ENCODE measurements around the gene GLI3.
A peak's percentile ranks its signal among the peaks of the same experiment; 100 is the strongest.

Gene GLI3

DNA sequence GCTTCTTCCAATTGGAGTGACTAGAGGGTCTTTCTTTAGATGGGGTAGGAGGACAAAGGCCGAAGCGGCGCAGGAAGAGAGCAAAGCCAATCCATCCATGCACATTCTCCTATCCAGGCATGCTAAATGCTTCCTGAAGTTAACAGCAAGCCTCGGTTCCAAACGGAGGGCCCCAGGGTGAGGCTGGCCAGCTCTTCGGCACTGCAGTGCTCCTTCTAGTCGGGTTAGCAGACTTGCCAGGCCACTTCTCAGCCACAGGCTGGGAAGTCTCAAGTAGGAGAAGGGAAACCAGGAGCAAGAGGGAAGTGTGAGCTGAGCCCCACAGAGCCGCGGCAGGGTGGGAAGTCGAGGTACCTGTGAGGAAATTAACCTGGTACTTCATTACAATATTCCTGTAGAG, 280.3 kb downstream of the GLI3 start:
- FAIRE-seq: no peak

GRCh38 chr7:41955893-41956675, 280.9 kb downstream of the GLI3 start:
- FAIRE-seq: peak; percentile 89

DNA sequence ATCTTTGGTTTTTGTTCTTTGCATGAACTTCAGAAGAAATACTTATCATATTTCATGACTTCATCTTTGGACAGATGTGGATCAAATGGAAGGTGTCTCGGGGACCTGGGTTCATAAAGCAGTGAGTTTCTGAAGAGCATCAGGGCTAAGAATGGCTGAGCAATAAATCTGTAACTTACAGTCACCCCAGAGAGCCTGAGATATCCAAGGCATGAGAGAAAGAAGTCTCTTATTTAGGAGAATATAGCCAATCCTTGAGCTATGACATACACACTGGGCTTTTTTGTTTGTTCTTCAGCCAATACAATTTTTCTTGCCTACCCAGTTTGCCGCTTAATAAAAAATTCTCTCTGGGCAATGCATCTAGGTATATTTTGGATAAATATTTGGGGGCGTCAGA, 281.6 kb downstream of the GLI3 start:
- FAIRE-seq: no peak

DNA sequence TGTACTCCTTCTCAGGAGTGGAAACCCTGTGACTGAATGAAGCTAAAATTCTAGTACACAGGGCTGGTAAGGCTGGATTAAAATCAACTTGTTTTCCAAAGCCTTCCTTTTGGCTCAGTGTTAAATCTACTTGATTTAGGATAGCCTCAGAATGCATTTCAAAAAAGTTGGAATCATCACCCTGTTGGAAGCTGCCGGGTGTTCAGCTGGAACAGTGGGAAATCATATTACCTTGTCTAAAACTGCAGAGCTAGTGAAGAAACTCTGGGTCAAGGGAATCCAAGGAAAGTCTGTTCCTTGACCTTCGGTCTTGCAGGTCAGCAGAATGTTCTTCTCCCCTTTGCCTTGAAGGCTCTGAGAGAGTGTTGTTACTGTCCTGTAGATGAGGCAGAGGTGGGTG, 282.0 kb downstream of the GLI3 start:
- no peak for FAIRE-seq

DNA sequence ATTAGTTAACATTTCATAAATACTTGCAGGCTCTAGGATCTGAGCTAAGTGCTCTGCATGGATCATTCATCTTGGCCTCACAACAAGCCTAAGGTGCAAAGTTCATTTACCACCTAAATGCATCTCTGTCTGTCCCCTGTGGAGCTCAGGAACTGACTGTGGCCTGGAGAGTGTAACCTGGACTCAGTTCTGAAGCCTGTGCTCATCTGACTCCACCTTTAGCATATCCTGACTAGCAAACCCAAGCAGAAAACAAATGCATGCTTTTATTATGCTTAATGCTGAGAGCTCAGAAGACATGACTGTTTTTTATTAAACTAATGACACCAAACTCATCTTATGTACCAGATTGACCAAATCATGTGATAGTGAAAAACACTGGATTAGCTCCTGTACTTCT, 288.5 kb downstream of the GLI3 start:
- FAIRE-seq: no peak

DNA sequence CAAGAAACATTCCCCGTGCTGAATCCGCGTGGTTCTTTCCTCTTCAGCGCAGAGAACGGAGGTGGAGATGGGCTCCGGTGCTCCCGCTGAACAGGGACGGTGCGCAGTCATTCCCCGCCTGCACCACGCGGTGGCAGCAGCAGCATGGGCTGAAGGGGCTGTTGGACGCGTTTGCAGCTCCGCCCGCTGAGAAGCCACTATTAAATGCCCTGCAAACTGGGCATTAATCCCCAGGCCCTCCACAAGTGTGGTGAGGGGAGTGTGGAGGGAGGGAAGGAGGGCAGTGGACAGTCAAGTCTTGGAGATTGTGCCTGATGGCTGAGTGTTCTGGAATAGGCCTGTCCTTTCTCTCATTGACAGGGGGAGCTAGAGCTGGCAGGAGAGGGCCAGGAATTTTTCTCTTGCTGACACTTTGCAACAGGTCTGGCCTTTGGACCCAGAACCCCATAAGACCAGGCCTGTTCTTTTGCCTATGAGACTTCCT, 293.9 kb downstream of the GLI3 start:
- no peak for FAIRE-seq

GRCh38 chr7:41942468-41943093, 294.4 kb downstream of the GLI3 start:
- no peak for FAIRE-seq

GRCh38 chr7:41940760-41941343, 296.2 kb downstream of the GLI3 start:
- FAIRE-seq: peak; percentile 76

GRCh38 chr7:41938371-41938770, 298.6 kb downstream of the GLI3 start:
- no peak for FAIRE-seq

- no peak for FAIRE-seq
These were observed 303.6 kb downstream of the GLI3 start for GRCh38 chr7:41933427-41933826.

- no peak for FAIRE-seq
These were observed 305.8 kb downstream of the GLI3 start for GRCh38 chr7:41931263-41931646.

- FAIRE-seq: no peak
These were observed 306.3 kb downstream of the GLI3 start for GRCh38 chr7:41930538-41931262.

DNA sequence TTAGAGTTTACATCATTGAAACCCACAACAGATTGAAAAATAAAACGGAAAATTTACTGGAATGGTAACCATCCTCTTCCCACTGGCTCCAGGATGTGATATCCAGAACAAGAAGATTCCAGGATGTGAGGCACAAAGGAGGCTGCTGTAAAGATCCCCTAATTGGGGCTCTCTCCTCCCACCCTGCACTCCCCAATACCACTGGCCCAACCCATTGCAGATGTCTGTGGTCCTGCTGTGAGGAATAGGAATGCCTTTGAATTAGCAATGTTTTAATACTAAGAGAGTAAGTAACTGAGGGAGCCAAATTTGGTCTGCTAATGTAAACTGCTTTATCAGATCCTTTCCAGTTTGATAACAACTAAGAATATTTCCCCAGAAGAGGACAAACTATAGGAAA, 308.2 kb downstream of the GLI3 start:
- FAIRE-seq: no peak

DNA sequence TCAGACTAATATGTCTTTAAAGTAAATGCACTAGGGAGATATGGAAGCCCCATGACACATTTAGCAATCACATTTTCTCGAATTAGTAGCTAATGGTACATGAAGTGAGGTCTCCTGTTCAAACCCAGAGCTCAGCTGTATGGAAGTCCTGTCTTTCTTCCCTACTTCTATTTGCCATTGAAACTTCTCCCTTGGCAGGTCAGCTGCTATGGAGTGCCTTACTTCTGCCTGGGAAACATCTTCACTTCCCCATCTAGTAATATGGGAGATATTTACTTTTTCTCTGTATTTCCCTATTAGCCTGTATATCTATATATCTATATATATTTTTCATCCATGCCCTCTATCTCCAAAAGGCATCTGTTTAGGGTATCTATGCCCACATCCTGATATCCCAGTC, 308.8 kb downstream of the GLI3 start:
- no peak for FAIRE-seq

DNA sequence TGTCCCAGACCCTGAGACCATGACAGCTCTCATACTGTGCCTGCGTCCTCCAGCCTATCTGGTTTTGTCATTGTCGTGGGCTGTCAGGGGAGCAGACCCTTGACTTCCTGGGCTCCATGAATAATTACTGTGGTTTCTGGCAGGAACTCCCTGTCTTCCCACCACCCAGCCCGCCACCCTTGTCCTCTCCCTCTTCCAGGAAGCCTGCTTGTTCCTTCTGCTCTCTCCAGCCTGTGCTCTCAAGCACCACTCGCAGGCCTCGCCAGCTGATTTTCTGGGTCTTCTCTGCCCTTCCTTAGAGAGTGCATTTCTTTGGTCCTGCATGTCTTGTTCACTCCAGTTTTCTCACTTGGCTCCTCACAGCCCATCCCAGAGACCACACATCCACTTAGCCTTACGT, 309.6 kb downstream of the GLI3 start:
- FAIRE-seq: no peak

- no peak for FAIRE-seq
These were observed 311.1 kb downstream of the GLI3 start for GRCh38 chr7:41925946-41926345.

- FAIRE-seq: no peak
These were observed 312.2 kb downstream of the GLI3 start for GRCh38 chr7:41924796-41925195.

DNA sequence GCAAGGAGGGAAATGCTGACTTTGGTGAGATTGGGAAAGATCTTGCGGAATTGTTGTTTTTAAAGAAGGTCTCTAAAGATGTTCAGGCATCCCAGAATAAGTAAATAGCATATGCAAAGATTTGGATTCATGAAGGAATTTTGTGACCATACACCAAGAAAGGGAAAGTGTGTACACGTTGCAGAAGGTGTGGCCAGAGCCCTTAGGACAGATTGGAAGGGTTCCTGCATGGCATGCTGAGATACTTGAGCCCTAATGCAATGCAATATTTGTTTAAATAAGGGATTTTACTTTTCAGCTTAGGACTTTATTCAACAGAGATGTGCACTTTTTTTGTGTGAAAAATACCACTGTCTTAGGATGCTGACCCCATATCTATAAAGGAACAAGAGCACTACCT, 314.6 kb downstream of the GLI3 start:
- FAIRE-seq: no peak

GRCh38 chr7:41921453-41921981, 315.5 kb downstream of the GLI3 start:
- FAIRE-seq: no peak

- FAIRE-seq: no peak
These were observed 318.4 kb downstream of the GLI3 start for GRCh38 chr7:41918597-41918996.

DNA sequence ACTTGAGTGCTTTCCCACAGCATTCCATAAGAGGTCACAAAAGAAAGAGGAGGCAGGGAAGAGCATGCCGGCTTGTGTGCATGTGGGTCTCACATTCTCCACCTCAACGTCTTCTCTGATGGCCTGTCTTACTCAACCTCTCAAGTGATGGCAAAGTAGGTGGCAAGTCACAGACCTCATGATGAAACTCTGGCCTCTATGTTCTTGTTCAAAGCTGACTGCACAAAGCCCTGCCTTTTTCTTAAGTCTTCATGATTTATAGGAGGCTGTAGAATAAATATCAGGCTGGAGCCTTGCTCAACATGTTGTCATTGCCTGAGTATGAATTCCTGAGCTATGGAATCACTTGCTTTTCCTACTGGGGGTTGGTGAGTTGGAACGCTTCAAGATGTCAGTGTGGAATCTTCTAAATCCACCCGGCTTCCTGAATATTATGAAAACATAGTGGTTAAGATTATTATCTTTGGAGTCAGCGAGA, 320.5 kb downstream of the GLI3 start:
- FAIRE-seq: peak; percentile 74

DNA sequence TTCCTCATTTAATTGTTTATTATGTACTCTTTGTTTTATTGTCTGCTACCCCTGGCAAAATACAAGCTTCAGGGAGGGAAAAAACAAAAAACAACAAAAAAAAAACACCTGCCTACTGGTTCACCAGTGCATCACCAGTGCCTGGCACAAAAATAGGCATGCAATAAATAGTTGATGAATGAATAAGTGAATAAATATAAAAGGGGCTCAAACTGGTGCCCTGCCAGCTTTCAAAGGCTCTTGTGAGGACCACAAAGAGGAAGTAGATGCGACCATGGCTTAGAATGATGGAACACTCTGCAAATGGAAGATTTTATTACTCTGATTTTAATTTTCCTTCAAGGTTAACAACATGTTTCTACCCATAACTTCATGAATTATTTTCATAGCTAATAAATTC, 321.1 kb downstream of the GLI3 start:
- no peak for FAIRE-seq

All from endometrium (tissue), 2 donors.